ENCODE results near the gene ATP5F1A. TPM values are rescaled to one million over a fixed set of nuclear protein-coding genes. Genes with fewer than 3 reads are reported as not detected.
"Not testable (repeated sequence)": the region's sequence is repeated elsewhere in the genome, so short reads cannot be mapped to it uniquely, and the experiment has no call there.

The ATP5F1A gene
- 100 to 1,000 TPM; 536 to 675 (median 608) TPM for polyA plus RNA-seq
- long read RNA-seq, donor 1 = 0 reads
- long read RNA-seq, donor 2, full-length matches to known transcripts = 85 of 165 reads
- long read RNA-seq, donor 2, partial matches to known transcripts = 80 of 165 reads
- long read RNA-seq, donor 2, other reads (novel, unspliced or antisense) = 0 of 165 reads
- long read RNA-seq, donor 3, full-length matches to known transcripts = 148 of 489 reads
- long read RNA-seq, donor 3, partial matches to known transcripts = 341 of 489 reads
- long read RNA-seq, donor 3, other reads (novel, unspliced or antisense) = 0 of 489 reads
- long read RNA-seq, donor 4, full-length matches to known transcripts = 5 of 5 reads
- long read RNA-seq, donor 4, partial matches to known transcripts = 0 of 5 reads
- long read RNA-seq, donor 4, other reads (novel, unspliced or antisense) = 0 of 5 reads
- long read RNA-seq, donor 5, full-length matches to known transcripts = 50 of 129 reads
- long read RNA-seq, donor 5, partial matches to known transcripts = 79 of 129 reads
- long read RNA-seq, donor 5, other reads (novel, unspliced or antisense) = 0 of 129 reads
- long read RNA-seq, donor 6, full-length matches to known transcripts = 186 of 391 reads
- long read RNA-seq, donor 6, partial matches to known transcripts = 205 of 391 reads
- long read RNA-seq, donor 6, other reads (novel, unspliced or antisense) = 0 of 391 reads
- long read RNA-seq, donor 7, full-length matches to known transcripts = 695 of 1,612 reads
- long read RNA-seq, donor 7, partial matches to known transcripts = 902 of 1,612 reads
- long read RNA-seq, donor 7, other reads (novel, unspliced or antisense) = 15 of 1,612 reads
- long read RNA-seq, donor 8, full-length matches to known transcripts = 18 of 31 reads
- long read RNA-seq, donor 8, partial matches to known transcripts = 13 of 31 reads
- long read RNA-seq, donor 8, other reads (novel, unspliced or antisense) = 0 of 31 reads
- long read RNA-seq, donor 9, full-length matches to known transcripts = 39 of 98 reads
- long read RNA-seq, donor 9, partial matches to known transcripts = 59 of 98 reads
- long read RNA-seq, donor 9, other reads (novel, unspliced or antisense) = 0 of 98 reads
- long read RNA-seq, donor 10, full-length matches to known transcripts = 172 of 383 reads
- long read RNA-seq, donor 10, partial matches to known transcripts = 211 of 383 reads
- long read RNA-seq, donor 10, other reads (novel, unspliced or antisense) = 0 of 383 reads

DNA sequence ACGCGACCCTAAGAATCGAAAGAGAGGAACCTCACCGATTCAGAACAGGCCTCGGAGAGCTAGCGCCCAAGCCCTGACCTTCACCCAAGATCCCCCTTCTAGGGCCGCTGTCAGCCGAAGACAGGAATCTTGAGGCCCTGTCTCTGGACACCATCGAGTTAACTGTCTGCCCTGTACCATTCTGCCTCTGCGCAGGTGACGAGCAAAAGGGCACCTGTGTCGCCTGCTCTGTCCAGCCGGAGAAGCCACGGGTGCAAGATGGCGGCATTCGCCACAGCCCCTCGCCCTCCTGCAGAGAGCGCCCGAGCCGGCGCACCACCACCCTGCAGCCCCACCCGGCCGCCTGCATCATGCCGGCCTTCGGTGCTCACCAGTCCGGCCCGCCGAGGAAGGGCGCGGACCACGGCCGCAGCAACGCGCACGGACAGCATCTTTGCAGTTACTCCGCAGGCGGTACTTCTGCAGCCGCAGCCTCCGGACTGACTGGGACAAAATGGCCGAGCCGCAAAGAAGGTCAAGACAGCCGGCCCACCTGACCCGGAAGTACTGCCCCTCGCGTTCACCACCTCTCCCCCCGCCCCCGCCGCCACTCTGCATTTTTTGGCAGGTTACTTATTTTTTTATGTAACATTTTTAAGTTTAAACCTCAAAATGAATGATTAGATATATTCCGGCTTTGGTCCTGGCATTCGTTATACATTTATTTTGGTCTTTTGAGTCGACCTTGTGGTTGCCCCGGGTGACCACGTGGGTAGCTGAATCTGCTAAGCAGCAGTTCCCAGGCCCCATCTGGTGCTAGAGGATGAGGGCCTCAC, at the start of gene ATP5F1A:
Gene ATP5F1A (minus strand): TSS at position 496 of the 815 bp plus-strand sequence. CDS start 65 bp downstream, at position 431.
- H3K36me3 ChIP-seq (ENCODE audit: control insufficient read depth in 3 of 3, insufficient read depth in 2 of 3, low read depth in 1 of 3, low read length in 3 of 3) = peaks cover 0 to 25% (median 0%) of the 10 kb centered on the region in 3 donors
- peak within 1 kb of the TSS; percentile 91 to 96 (median 93) for H3K4me3 ChIP-seq (ENCODE audit: low read depth in 1 of 3, low read length in 3 of 3)
- DNase-seq (peak; percentile 88 to 95), FAIRE-seq (no peak)
- H3K27ac ChIP-seq (ENCODE audit: low read depth in 1 of 3, low read length in 2 of 3) = peak within 1 kb of the TSS; percentile 86 to 98 (median 95)
- no peaks in the 10 kb centered on the region for H3K27me3 ChIP-seq (ENCODE audit: control insufficient read depth in 3 of 3, insufficient read depth in 3 of 3, low read length in 3 of 3)
- 0% methylated on average over 44 to 53 of the region's 53 CpGs for WGBS, 3 donors
- H3K4me1 ChIP-seq (ENCODE audit: control insufficient read depth in 3 of 3, insufficient read depth in 2 of 3, low read depth in 1 of 3, low read length in 2 of 3) = peaks cover 0 to 6% (median 6%) of the 10 kb centered on the region in 3 donors
- H3K9me3 ChIP-seq (ENCODE audit: control insufficient read depth in 2 of 2, insufficient read depth in 1 of 2, low read depth in 1 of 2, low read length in 1 of 2) = no peaks in the 10 kb centered on the region

DNA sequence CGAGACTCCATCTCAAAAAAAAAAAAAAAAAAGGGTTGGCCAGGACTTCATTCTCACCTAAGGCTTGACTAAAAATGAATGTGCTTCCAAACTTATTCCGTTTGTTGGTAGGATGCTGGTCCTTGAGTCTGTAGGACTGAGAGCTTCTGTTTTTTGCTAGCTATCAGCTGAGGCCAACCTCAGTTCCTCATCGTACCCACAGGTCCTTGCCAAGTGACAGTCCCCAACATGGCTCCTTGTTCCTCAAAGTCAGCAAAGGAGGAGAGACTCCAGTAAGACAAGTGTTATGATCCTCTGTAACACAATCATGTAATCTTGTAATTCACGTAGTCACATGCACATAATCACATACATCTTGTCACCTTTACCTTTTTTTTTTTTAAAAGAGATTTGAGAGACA, 43.1 kb upstream of the ATP5F1A start:
- H3K27ac ChIP-seq (ENCODE audit: low read depth in 1 of 3, low read length in 2 of 3) = no peak overlapping the region
- 91 to 94% (median 93%) methylated on average over 3 to 4 of the region's 4 CpGs for WGBS, 3 donors
- FAIRE-seq = no peak
- no peak for DNase-seq
- H3K27me3 ChIP-seq (ENCODE audit: control insufficient read depth in 3 of 3, insufficient read depth in 3 of 3, low read length in 3 of 3) = no peaks in the 10 kb centered on the region
- no peak overlapping the region for H3K4me3 ChIP-seq (ENCODE audit: low read depth in 1 of 3, low read length in 3 of 3)
- no peaks in the 10 kb centered on the region for H3K4me1 ChIP-seq (ENCODE audit: control insufficient read depth in 3 of 3, insufficient read depth in 2 of 3, low read depth in 1 of 3, low read length in 2 of 3)
- H3K9me3 ChIP-seq (ENCODE audit: control insufficient read depth in 2 of 2, insufficient read depth in 1 of 2, low read depth in 1 of 2, low read length in 1 of 2) = no peaks in the 10 kb centered on the region
- no peaks in the 10 kb centered on the region for H3K36me3 ChIP-seq (ENCODE audit: control insufficient read depth in 3 of 3, insufficient read depth in 2 of 3, low read depth in 1 of 3, low read length in 3 of 3)

- H3K27me3 ChIP-seq (ENCODE audit: control insufficient read depth in 3 of 3, insufficient read depth in 3 of 3, low read length in 3 of 3) = no peaks in the 10 kb centered on the region
- WGBS, 3 donors = 93 to 98% (median 94%) methylated on average over 4 of the region's 4 CpGs
- H3K27ac ChIP-seq (ENCODE audit: low read depth in 1 of 3, low read length in 2 of 3) = no peak overlapping the region
- no peaks in the 10 kb centered on the region for H3K36me3 ChIP-seq (ENCODE audit: control insufficient read depth in 3 of 3, insufficient read depth in 2 of 3, low read depth in 1 of 3, low read length in 3 of 3)
- H3K9me3 ChIP-seq (ENCODE audit: control insufficient read depth in 2 of 2, insufficient read depth in 1 of 2, low read depth in 1 of 2, low read length in 1 of 2) = no peaks in the 10 kb centered on the region
- no peak for FAIRE-seq
- H3K4me1 ChIP-seq (ENCODE audit: control insufficient read depth in 3 of 3, insufficient read depth in 2 of 3, low read depth in 1 of 3, low read length in 2 of 3) = no peaks in the 10 kb centered on the region
- no peak overlapping the region for H3K4me3 ChIP-seq (ENCODE audit: low read depth in 1 of 3, low read length in 3 of 3)
- DNase-seq = no peak
These were observed 42.1 kb upstream of the ATP5F1A start for GRCh38 chr18:46140173-46140572.

- Histone ChIP-seq H3K4me3 (ENCODE audit: low read depth in 1 of 3, low read length in 3 of 3) (no peak overlapping the region), H3K9me3 (ENCODE audit: control insufficient read depth in 2 of 2, insufficient read depth in 1 of 2, low read depth in 1 of 2, low read length in 1 of 2) (no peaks in the 10 kb centered on the region), H3K4me1 (ENCODE audit: control insufficient read depth in 3 of 3, insufficient read depth in 2 of 3, low read depth in 1 of 3, low read length in 2 of 3) (no peaks in the 10 kb centered on the region), H3K36me3 (ENCODE audit: control insufficient read depth in 3 of 3, insufficient read depth in 2 of 3, low read depth in 1 of 3, low read length in 3 of 3) (peaks cover 0 to 3% (median 0%) of the 10 kb centered on the region in 3 donors), H3K27ac (ENCODE audit: low read depth in 1 of 3, low read length in 2 of 3) (no peak overlapping the region), H3K27me3 (ENCODE audit: control insufficient read depth in 3 of 3, insufficient read depth in 3 of 3, low read length in 3 of 3) (no peaks in the 10 kb centered on the region)
- no peak for FAIRE-seq
- WGBS, 3 donors = 72 to 74% (median 73%) methylated on average over 9 of the region's 9 CpGs
- DNase-seq = no peak
These were observed 37.0 kb upstream of the ATP5F1A start for GRCh38 chr18:46134920-46135675.

DNA sequence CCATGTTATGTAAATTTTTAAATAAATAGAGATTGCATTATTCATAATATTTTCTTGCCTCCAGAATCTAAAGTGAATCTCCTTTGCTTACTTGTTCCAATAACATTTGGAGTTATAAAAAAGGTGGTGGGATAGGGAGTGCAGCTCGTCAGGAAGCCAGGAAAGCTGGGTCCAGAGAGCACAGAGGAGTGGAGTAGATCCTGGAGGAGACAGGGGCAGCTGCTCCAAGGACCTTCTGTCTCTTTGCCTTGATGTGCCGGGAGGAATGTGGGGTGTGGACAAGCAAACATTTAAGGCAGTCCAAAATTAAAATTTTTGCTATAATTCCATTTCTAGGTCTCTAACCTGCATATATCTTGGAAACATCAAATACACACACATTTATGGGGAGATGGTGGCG, 35.4 kb upstream of the ATP5F1A start:
- H3K9me3 ChIP-seq (ENCODE audit: control insufficient read depth in 2 of 2, insufficient read depth in 1 of 2, low read depth in 1 of 2, low read length in 1 of 2) = no peaks in the 10 kb centered on the region
- peaks cover 0 to 12% (median 0%) of the 10 kb centered on the region in 3 donors for H3K36me3 ChIP-seq (ENCODE audit: control insufficient read depth in 3 of 3, insufficient read depth in 2 of 3, low read depth in 1 of 3, low read length in 3 of 3)
- no peaks in the 10 kb centered on the region for H3K4me1 ChIP-seq (ENCODE audit: control insufficient read depth in 3 of 3, insufficient read depth in 2 of 3, low read depth in 1 of 3, low read length in 2 of 3)
- no peaks in the 10 kb centered on the region for H3K27me3 ChIP-seq (ENCODE audit: control insufficient read depth in 3 of 3, insufficient read depth in 3 of 3, low read length in 3 of 3)
- no peak overlapping the region for H3K27ac ChIP-seq (ENCODE audit: low read depth in 1 of 3, low read length in 2 of 3)
- 67 to 91% (median 78%) methylated on average over 3 of the region's 3 CpGs for WGBS, 3 donors
- FAIRE-seq (peak; percentile 23), DNase-seq (no peak)
- H3K4me3 ChIP-seq (ENCODE audit: low read depth in 1 of 3, low read length in 3 of 3) = no peak overlapping the region

DNA sequence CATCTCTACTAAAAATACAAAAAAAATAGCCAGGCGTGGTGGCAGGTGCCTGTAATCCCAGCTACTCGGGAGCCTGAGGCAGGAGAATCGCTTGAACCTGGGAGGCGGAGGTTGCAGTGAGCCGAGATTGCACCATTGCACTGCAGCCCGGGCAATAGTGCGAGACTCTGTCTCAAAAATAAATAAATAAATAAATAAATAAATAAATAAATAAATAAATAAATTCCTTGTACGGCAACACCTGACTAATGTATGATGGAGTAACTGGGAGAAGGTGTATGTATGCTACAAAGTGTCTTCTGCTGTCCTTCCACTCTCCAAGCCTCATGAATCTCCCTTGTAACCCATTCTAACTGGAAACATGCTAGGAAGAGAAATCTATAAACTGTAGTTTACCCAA, 32.5 kb upstream of the ATP5F1A start:
- not testable (repeated sequence) for DNase-seq; FAIRE-seq; H3K9me3 ChIP-seq (ENCODE audit: control insufficient read depth in 2 of 2, insufficient read depth in 1 of 2, low read depth in 1 of 2, low read length in 1 of 2); H3K27ac ChIP-seq (ENCODE audit: low read depth in 1 of 3, low read length in 2 of 3); H3K4me3 ChIP-seq (ENCODE audit: low read depth in 1 of 3, low read length in 3 of 3); H3K4me1 ChIP-seq (ENCODE audit: control insufficient read depth in 3 of 3, insufficient read depth in 2 of 3, low read depth in 1 of 3, low read length in 2 of 3); H3K27me3 ChIP-seq (ENCODE audit: control insufficient read depth in 3 of 3, insufficient read depth in 3 of 3, low read length in 3 of 3)
- WGBS, 3 donors = 91 to 98% (median 96%) methylated on average over 8 of the region's 8 CpGs
- H3K36me3 ChIP-seq (ENCODE audit: control insufficient read depth in 3 of 3, insufficient read depth in 2 of 3, low read depth in 1 of 3, low read length in 3 of 3) = peaks cover 0 to 21% (median 4%) of the 10 kb centered on the region in 3 donors

DNA sequence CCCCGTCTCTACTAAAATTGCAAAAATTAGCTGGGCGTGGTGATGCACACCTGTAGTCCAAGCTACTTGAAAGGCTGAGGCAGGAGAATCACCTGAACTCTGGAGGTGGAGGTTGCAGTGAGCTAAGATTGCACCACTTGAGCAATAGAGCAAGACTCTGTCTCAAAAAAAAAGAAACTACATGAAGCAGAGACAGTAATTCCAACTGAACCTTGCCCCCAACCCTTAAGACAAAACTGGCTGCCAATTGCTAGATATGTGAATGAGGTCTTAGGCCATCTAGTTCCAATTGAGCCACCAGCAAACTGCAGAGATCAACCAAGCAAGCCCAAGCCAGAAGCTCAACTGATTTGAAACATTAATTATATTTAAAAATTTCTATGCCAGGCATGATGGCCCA, 32.0 kb upstream of the ATP5F1A start:
- H3K9me3 ChIP-seq (ENCODE audit: control insufficient read depth in 2 of 2, insufficient read depth in 1 of 2, low read depth in 1 of 2, low read length in 1 of 2) = no peaks in the 10 kb centered on the region
- H3K27ac ChIP-seq (ENCODE audit: low read depth in 1 of 3, low read length in 2 of 3) = no peak overlapping the region
- no peak overlapping the region for H3K4me3 ChIP-seq (ENCODE audit: low read depth in 1 of 3, low read length in 3 of 3)
- DNase-seq (peak; percentile 8 to 79), FAIRE-seq (no peak)
- peaks cover 0 to 21% (median 4%) of the 10 kb centered on the region in 3 donors for H3K36me3 ChIP-seq (ENCODE audit: control insufficient read depth in 3 of 3, insufficient read depth in 2 of 3, low read depth in 1 of 3, low read length in 3 of 3)
- no peaks in the 10 kb centered on the region for H3K4me1 ChIP-seq (ENCODE audit: control insufficient read depth in 3 of 3, insufficient read depth in 2 of 3, low read depth in 1 of 3, low read length in 2 of 3)
- 74 to 89% (median 77%) methylated on average over 2 of the region's 2 CpGs for WGBS, 3 donors
- H3K27me3 ChIP-seq (ENCODE audit: control insufficient read depth in 3 of 3, insufficient read depth in 3 of 3, low read length in 3 of 3) = no peaks in the 10 kb centered on the region
